HepG2 (cell line): Measurements from ENCODE around the gene FAM3B. TPM values are rescaled to one million over a fixed set of nuclear protein-coding genes. Genes with fewer than 3 reads are reported as not detected.

ENCODE experiments used
- ATAC-seq: fragments of 200-7000 bp; cut with Tn5 transposase; 3 replicates; pipeline ENCODE4 v1.9.1; 2020; ENCODE audit warnings: mild to moderate bottlenecking, moderate library complexity
- BruUV-seq: library from RNA; stranded (reverse); fragments of 400-500 nt; replicated peaks from 2 replicates; lab custom pipeline; 2021; lab: Mats Ljungman, UMichigan
- CTCF ChIA-PET: fragments of 300-600 bp; formaldehyde crosslinking; extraction: SDS; loops from one replicate; lab custom pipeline; 2021; ENCODE audit warnings: low total read pairs, inconsistent platforms, low intra/inter-chr PET ratio; lab: Yijun Ruan, JAX
- POLR2A ChIA-PET: fragments of 350-600 bp; sonication (Branson Sonifier 250); formaldehyde crosslinking; loops from one replicate; lab custom pipeline; 2020; ENCODE audit warnings: antibody characterized with exemption, inconsistent platforms; lab: Yijun Ruan, JAX
- DNase-seq: peaks from one replicate; pipeline ENCODE4 v3.0.0-alpha.2; 2015; ENCODE audit warnings: low spot score
- FAIRE-seq: peaks from 3 replicates; lab custom pipeline; 2011; peaks lifted over from hg19 to GRCh38; lab: Jason Lieb, UNC
- H2AFZ ChIP-seq: one replicate; pipeline ENCODE4 v1.6.1; 2011; ENCODE audit warnings: low read length, inconsistent platforms
- H3K27ac ChIP-seq: fragments of 300-600 bp; 3 replicates; pipeline ENCODE4 v1.8.0; 2011; ENCODE audit warnings: mixed run types, mild to moderate bottlenecking, mixed read lengths, low read length, inconsistent platforms; ENCODE audit not compliant: insufficient read depth; ENCODE audit errors: extremely low read length
- H3K27me3 ChIP-seq, 2 experiments: fragments of 200-600 bp in 1 of 2; 2 replicates in 1 of 2; 3 replicates in 1 of 2; pipeline versions ENCODE4 v1.6.0 to v1.8.0; 2011; ENCODE audit warnings: low read length in 2 of 2, mild to moderate bottlenecking in 2 of 2, moderate library complexity in 2 of 2, inconsistent platforms in 1 of 2; ENCODE audit not compliant: insufficient read depth in 2 of 2, control insufficient read depth in 1 of 2
- H3K36me3 ChIP-seq, 2 experiments: fragments of 200-600 bp in 1 of 2; replicated peaks in 1 of 2; 2 replicates in 1 of 2; 3 replicates in 1 of 2; pipeline versions ENCODE4 v1.5.1 to v1.8.0; 2011; ENCODE audit warnings: low read length in 2 of 2, inconsistent platforms in 1 of 2; ENCODE audit not compliant: insufficient read depth in 2 of 2, control insufficient read depth in 1 of 2
- H3K4me1 ChIP-seq: 2 replicates; pipeline ENCODE4 v1.5.1; 2012; ENCODE audit warnings: low read length, inconsistent platforms; ENCODE audit not compliant: insufficient read depth
- H3K4me2 ChIP-seq: 2 replicates; pipeline ENCODE4 v1.6.0; 2011; ENCODE audit warnings: low read depth, low read length, inconsistent platforms
- H3K4me3 ChIP-seq, 3 experiments: fragments of 200-600 bp in 1 of 3; sonication (generic), shearing (Covaris generic) in 1 of 3; replicated peaks in 1 of 3; 2 replicates each; pipeline ENCODE4 v1.5.1; 2011 to 2016; ENCODE audit warnings: low read length in 3 of 3, inconsistent platforms in 2 of 3, low read depth in 2 of 3, mild to moderate bottlenecking in 2 of 3, control low read depth in 1 of 3, mixed read lengths in 1 of 3; ENCODE audit not compliant: insufficient read depth in 1 of 3
- H3K79me2 ChIP-seq: one replicate; pipeline ENCODE4 v1.6.1; 2011; ENCODE audit warnings: low read length, inconsistent platforms; ENCODE audit not compliant: insufficient read depth
- H3K9ac ChIP-seq: 2 replicates; pipeline ENCODE4 v1.6.0; 2011; ENCODE audit warnings: mild to moderate bottlenecking, low read depth, low read length, inconsistent platforms; ENCODE audit not compliant: insufficient read depth
- H3K9me3 ChIP-seq: 2 replicates; pipeline ENCODE4 v1.5.1; 2012; ENCODE audit warnings: mild to moderate bottlenecking, low read length
- H4K20me1 ChIP-seq: 2 replicates; pipeline ENCODE4 v1.6.0; 2011; ENCODE audit warnings: inconsistent platforms, mild to moderate bottlenecking, low read length, moderate library complexity; ENCODE audit not compliant: insufficient read depth
- EEA1 ChIP-seq: sonication (generic); formaldehyde crosslinking; IDR thresholded peaks from 2 replicates; pipeline ENCODE4 v1.5.1; 2020; ENCODE audit warnings: mild to moderate bottlenecking, missing genetic modification reagents, borderline replicate concordance
- ERF ChIP-seq: IDR thresholded peaks from 2 replicates; pipeline ENCODE4 v1.6.1; 2018; ENCODE audit warnings: missing biosample characterization, missing genetic modification reagents
- FOXP1 ChIP-seq, 2 experiments: fragments of 450-650 bp in 1 of 2; IDR thresholded peaks; 2 replicates each; pipeline ENCODE4 v1.6.1; 2017 to 2018; ENCODE audit warnings: antibody characterized with exemption in 1 of 2
- SPEN ChIP-seq: sonication (generic); formaldehyde crosslinking; IDR thresholded peaks from 2 replicates; pipeline ENCODE4 v1.5.1; 2020; ENCODE audit warnings: low read depth, mild to moderate bottlenecking, missing genetic modification reagents
- ZNF136 ChIP-seq: sonication (generic); formaldehyde crosslinking; IDR thresholded peaks from 2 replicates; pipeline ENCODE4 v1.8.1; 2022; ENCODE audit warnings: low read depth, mild to moderate bottlenecking, moderate library complexity, missing genetic modification reagents
- ZNF331 ChIP-seq: sonication (generic); formaldehyde crosslinking; IDR thresholded peaks from 2 replicates; pipeline ENCODE4 v1.4.0; 2020; ENCODE audit warnings: missing genetic modification reagents
- ZNF737 ChIP-seq: sonication (generic); formaldehyde crosslinking; IDR thresholded peaks from 2 replicates; pipeline ENCODE4 v1.5.0; 2020; ENCODE audit warnings: missing genetic modification reagents, mild to moderate bottlenecking, borderline replicate concordance
- ZNF773 ChIP-seq: sonication (generic); formaldehyde crosslinking; IDR thresholded peaks from 2 replicates; pipeline ENCODE4 v1.4.0; 2020; ENCODE audit warnings: missing genetic modification reagents, borderline replicate concordance
- ZNF781 ChIP-seq: sonication (generic); formaldehyde crosslinking; IDR thresholded peaks from 2 replicates; pipeline ENCODE4 v1.5.1; 2020; ENCODE audit warnings: borderline replicate concordance, mild to moderate bottlenecking, missing genetic modification reagents; ENCODE audit errors: not compliant biosample characterization
- ZNF83 ChIP-seq: sonication (generic); formaldehyde crosslinking; IDR thresholded peaks from 2 replicates; pipeline ENCODE4 v1.4.0; 2020; ENCODE audit warnings: missing genetic modification reagents, mild to moderate bottlenecking, borderline replicate concordance
- ZSCAN31 ChIP-seq: sonication (generic); formaldehyde crosslinking; IDR thresholded peaks from 2 replicates; pipeline ENCODE4 v1.5.0; 2020; ENCODE audit warnings: low read depth, mild to moderate bottlenecking, missing genetic modification reagents
- WGBS: methylation state at CpG from one replicate; pipeline ENCODE4 v1.1.6; 2017; ENCODE audit warnings: low lambda C conversion rate; 5-methylcytosine and 5-hydroxymethylcytosine counted together
- in situ Hi-C: cut with HindIII; loops from 2 replicates; pipeline ENCODE4 v1.10.0; 2017; ENCODE audit warnings: low pct_unique_long_range_greater_than_20kb; ENCODE audit not compliant: extremely low pct_ligation_motif_present
- intact Hi-C: fragments of 100-400 bp; cut with micrococcal nuclease; formaldehyde crosslinking; loops from one replicate; pipeline ENCODE4 v1.10.0; 2022; ENCODE audit not compliant: unreplicated experiment
- polyA plus RNA-seq, 8 experiments: library from polyadenylated mRNA; depleted of rRNA in 3 of 8; stranded (reverse) in 7 of 8; unstranded in 1 of 8; fragments of >200 nt; fragmentation: Illumina TruSeq in 4 of 8; extraction: Trizol in 4 of 8; gene quantifications; 2 replicates each; pipeline versions ENCODE4 v1.2.1 to v1.2.3, GENCODE V29; 2011 to 2016; ENCODE audit warnings: low read depth in 4 of 8, missing spikeins in 1 of 8, mixed read lengths in 1 of 8; ENCODE audit not compliant: insufficient read depth in 1 of 8
- total RNA-seq, 5 experiments: library from RNA; depleted of rRNA; stranded (reverse); fragments of >200 nt; fragmentation: Illumina TruSeq; extraction: Trizol; gene quantifications; 2 replicates each; pipeline ENCODE4 v1.2.3, GENCODE V29; 2016; ENCODE audit warnings: low read depth in 1 of 5
- TF ChIP-seq, protein P1 (sequence below): sonication (generic); formaldehyde crosslinking; IDR thresholded peaks from 2 replicates; pipeline ENCODE4 v1.8.0; 2022; ENCODE audit warnings: mild to moderate bottlenecking, missing genetic modification reagents, moderate library complexity
- TF ChIP-seq, protein P2 (sequence below): sonication (generic); formaldehyde crosslinking; conservative IDR thresholded peaks from 2 replicates; pipeline ENCODE4 v1.4.0; 2020; ENCODE audit warnings: missing genetic modification reagents
- TF ChIP-seq, protein P3 (sequence below): IDR thresholded peaks from 2 replicates; pipeline ENCODE4 v1.6.1; 2016; ENCODE audit warnings: mild to moderate bottlenecking

The FAM3B gene
- total and polyA plus RNA-seq, 2 of the 13 experiments (the other 11 are each of a cell fraction or from before 2014, with no cell fraction given), result 46.5 to 62.0 TPM

DNA sequence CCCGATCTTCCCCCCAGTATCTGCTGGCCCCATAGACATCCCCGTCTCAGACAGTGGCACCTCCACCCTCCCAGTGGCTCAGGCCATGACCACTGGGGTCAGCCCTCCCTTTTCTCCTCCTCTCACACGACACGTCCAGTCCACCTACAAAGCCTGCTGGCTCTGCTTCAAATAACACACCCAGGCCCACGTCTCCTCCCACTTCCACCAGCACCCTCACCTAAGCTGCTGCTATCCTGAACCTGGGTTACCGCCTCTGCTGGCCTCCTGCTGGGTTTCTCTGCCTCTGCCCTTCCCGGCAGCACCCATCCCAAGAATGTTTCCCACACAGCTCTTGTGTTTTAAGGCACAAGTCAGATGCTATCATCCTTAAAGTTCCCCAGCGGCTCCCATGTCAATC is 71.2 kb downstream of the FAM3B start (continued):
- TF ChIP-seq EEA1 (CRISPR knock-in tag), result no peak
- TF ChIP-seq, protein P1, sequence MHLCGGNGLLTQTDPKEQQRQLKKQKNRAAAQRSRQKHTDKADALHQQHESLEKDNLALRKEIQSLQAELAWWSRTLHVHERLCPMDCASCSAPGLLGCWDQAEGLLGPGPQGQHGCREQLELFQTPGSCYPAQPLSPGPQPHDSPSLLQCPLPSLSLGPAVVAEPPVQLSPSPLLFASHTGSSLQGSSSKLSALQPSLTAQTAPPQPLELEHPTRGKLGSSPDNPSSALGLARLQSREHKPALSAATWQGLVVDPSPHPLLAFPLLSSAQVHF (CRISPR knock-in tag), result no peak
- TF ChIP-seq SPEN (CRISPR knock-in tag), result no peak
- TF ChIP-seq ZNF83 (CRISPR knock-in tag), result no peak
- TF ChIP-seq, protein P2, sequence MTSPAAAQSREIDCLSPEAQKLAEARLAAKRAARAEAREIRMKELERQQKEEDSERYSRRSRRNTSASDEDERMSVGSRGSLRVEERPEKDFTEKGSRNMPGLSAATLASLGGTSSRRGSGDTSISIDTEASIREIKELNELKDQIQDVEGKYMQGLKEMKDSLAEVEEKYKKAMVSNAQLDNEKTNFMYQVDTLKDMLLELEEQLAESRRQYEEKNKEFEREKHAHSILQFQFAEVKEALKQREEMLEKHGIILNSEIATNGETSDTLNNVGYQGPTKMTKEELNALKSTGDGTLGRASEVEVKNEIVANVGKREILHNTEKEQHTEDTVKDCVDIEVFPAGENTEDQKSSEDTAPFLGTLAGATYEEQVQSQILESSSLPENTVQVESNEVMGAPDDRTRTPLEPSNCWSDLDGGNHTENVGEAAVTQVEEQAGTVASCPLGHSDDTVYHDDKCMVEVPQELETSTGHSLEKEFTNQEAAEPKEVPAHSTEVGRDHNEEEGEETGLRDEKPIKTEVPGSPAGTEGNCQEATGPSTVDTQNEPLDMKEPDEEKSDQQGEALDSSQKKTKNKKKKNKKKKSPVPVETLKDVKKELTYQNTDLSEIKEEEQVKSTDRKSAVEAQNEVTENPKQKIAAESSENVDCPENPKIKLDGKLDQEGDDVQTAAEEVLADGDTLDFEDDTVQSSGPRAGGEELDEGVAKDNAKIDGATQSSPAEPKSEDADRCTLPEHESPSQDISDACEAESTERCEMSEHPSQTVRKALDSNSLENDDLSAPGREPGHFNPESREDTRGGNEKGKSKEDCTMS (CRISPR knock-in tag), result no peak

DNA sequence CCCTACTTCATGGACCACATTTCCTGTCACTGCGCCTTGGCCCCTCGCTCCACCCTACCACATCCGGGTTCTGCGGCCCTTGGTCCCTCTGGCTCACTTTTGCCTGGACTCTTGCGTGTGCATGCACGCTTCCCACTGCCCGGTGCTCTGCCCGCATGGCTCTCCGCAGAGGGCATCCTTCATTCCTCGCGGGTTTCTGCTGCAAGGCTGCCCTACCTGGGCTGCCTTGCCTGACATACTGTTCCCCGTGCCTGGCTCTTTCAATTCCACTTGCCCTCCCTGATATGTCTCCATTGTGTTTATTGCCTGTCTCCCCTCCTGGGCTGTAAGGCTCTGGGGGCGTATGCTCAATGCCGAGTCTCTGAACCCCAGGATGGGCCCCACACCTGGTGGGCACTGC is 71.7 kb downstream of the FAM3B start:
- 96% methylated on average over 14 of the region's 14 CpGs for WGBS
- no peak for FAIRE-seq
- ATAC-seq, result no peak
- no peaks in the 10 kb centered on the region for H3K79me2 ChIP-seq
- ChIA-PET CTCF (no interaction called here), POLR2A (no interaction called here)
- peaks cover 4 to 5% of the 10 kb centered on the region in 2 experiments; a peak in 2 of 5 replicates for H3K36me3 ChIP-seq
- no peak overlapping the region for H2AFZ ChIP-seq
- H3K27me3 ChIP-seq, result no peaks in the 10 kb centered on the region
- DNase-seq, result no peak
- H3K4me3 ChIP-seq, result no peak overlapping the region
- H3K4me1 ChIP-seq, result no peaks in the 10 kb centered on the region
- H3K4me2 ChIP-seq, result no peak overlapping the region
- in situ Hi-C loops, result no loop called here
- intact Hi-C loops, result no loop called here
- H4K20me1 ChIP-seq, result no peaks in the 10 kb centered on the region
- no peak overlapping the region for H3K9ac ChIP-seq
- no TSS peak for BruUV-seq
- H3K9me3 ChIP-seq, result no peaks in the 10 kb centered on the region
- H3K27ac ChIP-seq, result no peak overlapping the region
- TF ChIP-seq, protein P2 (CRISPR knock-in tag), result no peak
- TF ChIP-seq, protein P3, sequence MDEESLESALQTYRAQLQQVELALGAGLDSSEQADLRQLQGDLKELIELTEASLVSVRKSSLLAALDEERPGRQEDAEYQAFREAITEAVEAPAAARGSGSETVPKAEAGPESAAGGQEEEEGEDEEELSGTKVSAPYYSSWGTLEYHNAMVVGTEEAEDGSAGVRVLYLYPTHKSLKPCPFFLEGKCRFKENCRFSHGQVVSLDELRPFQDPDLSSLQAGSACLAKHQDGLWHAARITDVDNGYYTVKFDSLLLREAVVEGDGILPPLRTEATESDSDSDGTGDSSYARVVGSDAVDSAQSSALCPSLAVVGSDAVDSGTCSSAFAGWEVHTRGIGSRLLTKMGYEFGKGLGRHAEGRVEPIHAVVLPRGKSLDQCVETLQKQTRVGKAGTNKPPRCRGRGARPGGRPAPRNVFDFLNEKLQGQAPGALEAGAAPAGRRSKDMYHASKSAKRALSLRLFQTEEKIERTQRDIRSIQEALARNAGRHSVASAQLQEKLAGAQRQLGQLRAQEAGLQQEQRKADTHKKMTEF (CRISPR knock-in tag), result no peak
- TF ChIP-seq ZNF781 (no peak), FOXP1 (IDR thresholded peaks at IDR 0.05) (no peak), FOXP1 (CRISPR knock-in tag; IDR thresholded peaks at IDR 0.05) (no peak), ZNF737 (CRISPR knock-in tag) (no peak), ZNF773 (CRISPR knock-in tag) (no peak), ZNF331 (no peak), ZSCAN31 (CRISPR knock-in tag) (no peak), ZNF136 (CRISPR knock-in tag) (no peak), ERF (CRISPR knock-in tag) (no peak)
